DND-41 (cell line): Measurements from ENCODE around the gene SMTNL1.

Source experiments
- ATAC-seq: fragments of 200-7000 bp; cut with Tn5 transposase; 3 replicates; pipeline ENCODE4 v1.9.1; 2021; ENCODE audit warnings: low read depth; ENCODE audit not compliant: insufficient read depth
- DNase-seq: peaks from one replicate; pipeline ENCODE4 v3.0.0-alpha.2; 2020
- H2AFZ ChIP-seq: 2 replicates; pipeline ENCODE4 v1.6.0; 2012; ENCODE audit warnings: low read depth, low read length
- H3K27ac ChIP-seq: 2 replicates; pipeline ENCODE4 v1.5.1; 2012; ENCODE audit warnings: low read length, inconsistent platforms
- H3K27me3 ChIP-seq: fragments of 200-600 bp; sonication (generic); 2 replicates; pipeline ENCODE4 v1.6.0; 2012; ENCODE audit warnings: low read length, mild to moderate bottlenecking, inconsistent platforms; ENCODE audit not compliant: insufficient read depth, poor library complexity
- H3K36me3 ChIP-seq: 2 replicates; pipeline ENCODE4 v1.5.1; 2012; ENCODE audit warnings: low read length, inconsistent platforms; ENCODE audit not compliant: insufficient read depth
- H3K4me1 ChIP-seq: 2 replicates; pipeline ENCODE4 v1.5.1; 2012; ENCODE audit warnings: mild to moderate bottlenecking, low read length; ENCODE audit not compliant: insufficient read depth
- H3K4me2 ChIP-seq: 2 replicates; pipeline ENCODE4 v1.6.0; 2012; ENCODE audit warnings: mild to moderate bottlenecking, moderate library complexity, low read length, inconsistent platforms; ENCODE audit not compliant: insufficient read depth
- H3K4me3 ChIP-seq, 2 experiments: fragments of 200-600 bp in 1 of 2; shearing (Covaris generic) in 1 of 2; 2 replicates each; pipeline ENCODE4 v1.5.1; 2012 to 2016; ENCODE audit warnings: inconsistent platforms in 2 of 2, low read length in 2 of 2, mild to moderate bottlenecking in 2 of 2, low read depth in 1 of 2, moderate library complexity in 1 of 2
- H3K79me2 ChIP-seq: 2 replicates; pipeline ENCODE4 v1.6.0; 2012; ENCODE audit warnings: low read length, inconsistent platforms; ENCODE audit not compliant: insufficient read depth
- H3K9ac ChIP-seq: 2 replicates; pipeline ENCODE4 v1.6.0; 2012; ENCODE audit warnings: low read depth, mild to moderate bottlenecking, inconsistent platforms, low read length, moderate library complexity
- H3K9me3 ChIP-seq: 2 replicates; pipeline ENCODE4 v1.5.1; 2012; ENCODE audit warnings: low read length, moderate library complexity, mild to moderate bottlenecking, inconsistent platforms; ENCODE audit not compliant: insufficient read depth, severe bottlenecking
- H4K20me1 ChIP-seq: 2 replicates; pipeline ENCODE4 v1.6.0; 2012; ENCODE audit warnings: low read length; ENCODE audit not compliant: insufficient read depth
- CTCF ChIP-seq: IDR thresholded peaks from 2 replicates; pipeline ENCODE4 v1.5.1; 2012; ENCODE audit warnings: borderline replicate concordance, low read length, moderate library complexity, mild to moderate bottlenecking; ENCODE audit not compliant: poor library complexity, severe bottlenecking; ENCODE audit errors: extremely low read depth
- EZH2 ChIP-seq: IDR thresholded peaks from 3 replicates; pipeline ENCODE4 v1.6.1; 2012; ENCODE audit warnings: borderline replicate concordance, low read depth, mild to moderate bottlenecking, moderate library complexity, low read length, inconsistent platforms; ENCODE audit not compliant: severe bottlenecking

Gene SMTNL1

GRCh38 chr11:57497303-57498247 is 39.8 kb upstream of the SMTNL1 start:
- Histone ChIP-seq H4K20me1 (no peaks in the 10 kb centered on the region), H3K79me2 (no peaks in the 10 kb centered on the region), H3K4me3 (no peak overlapping the region), H3K9me3 (no peaks in the 10 kb centered on the region), H3K27me3 (no peaks in the 10 kb centered on the region), H3K4me1 (peaks cover 8% of the 10 kb centered on the region), H3K27ac (no peak overlapping the region), H2AFZ (no peak overlapping the region), H3K36me3 (peaks cover 6% of the 10 kb centered on the region; the same call in 1 of the 2 replicates), H3K4me2 (no peak overlapping the region), H3K9ac (no peak overlapping the region)
- DNase-seq = no peak
- ATAC-seq = no peak
- no peak for TF ChIP-seq EZH2
- TF ChIP-seq CTCF = no peak

GRCh38 chr11:57498540-57498939 is 38.9 kb upstream of the SMTNL1 start:
- Histone ChIP-seq H3K27ac (no peak overlapping the region), H3K9ac (no peak overlapping the region), H3K27me3 (no peaks in the 10 kb centered on the region), H3K79me2 (no peaks in the 10 kb centered on the region), H3K4me2 (no peak overlapping the region), H3K4me1 (peaks cover 6% of the 10 kb centered on the region), H3K36me3 (peaks cover 6% of the 10 kb centered on the region; the same call in 1 of the 2 replicates), H2AFZ (no peak overlapping the region), H3K4me3 (no peak overlapping the region), H3K9me3 (no peaks in the 10 kb centered on the region), H4K20me1 (no peaks in the 10 kb centered on the region)
- no peak for ATAC-seq
- DNase-seq = no peak
- no peak for TF ChIP-seq CTCF

- Histone ChIP-seq H3K4me1 (no peaks in the 10 kb centered on the region), H3K27me3 (no peaks in the 10 kb centered on the region), H3K4me2 (no peak overlapping the region), H3K9me3 (no peaks in the 10 kb centered on the region), H4K20me1 (no peaks in the 10 kb centered on the region), H3K9ac (no peak overlapping the region), H3K4me3 (no peak overlapping the region), H2AFZ (no peak overlapping the region), H3K27ac (no peak overlapping the region), H3K79me2 (no peaks in the 10 kb centered on the region), H3K36me3 (peaks cover 6% of the 10 kb centered on the region; the same call in 1 of the 2 replicates)
- TF ChIP-seq EZH2 = no peak
- no peak for TF ChIP-seq CTCF
- ATAC-seq (no peak), DNase-seq (no peak)
Measured at GRCh38 chr11:57499413-57499982, 37.9 kb upstream of the SMTNL1 start.
